Caco-2 (cell line): ENCODE measurements around the gene PLEKHF1. TPM values are rescaled to one million over a fixed set of nuclear protein-coding genes. Genes with fewer than 3 reads are reported as not detected.

Experiments
- BruUV-seq: library from RNA; stranded (reverse); fragments of 400-500 nt; replicated peaks from 2 replicates; lab custom pipeline; 2021; lab: Mats Ljungman, UMichigan
- CTCF ChIA-PET: fragments of 300-600 bp; sonication (Branson Sonifier 250); formaldehyde crosslinking; loops from one replicate; lab custom pipeline; 2022; ENCODE audit warnings: antibody characterized with exemption; lab: Charles Lee
- POLR2A ChIA-PET: fragments of 300-600 bp; sonication (Branson Sonifier 250); formaldehyde crosslinking; loops from one replicate; lab custom pipeline; 2022; ENCODE audit warnings: antibody characterized with exemption; lab: Charles Lee
- DNase-seq, 2 experiments: peaks; one replicate each; pipeline versions ENCODE4 v3.0.0 to v3.0.0-alpha.2; 2020 to 2022
- H3K27me3 ChIP-seq: replicated peaks from 2 replicates; pipeline ENCODE4 v1.6.0; 2011; ENCODE audit warnings: low read length; ENCODE audit not compliant: control insufficient read depth, insufficient read depth
- H3K36me3 ChIP-seq: 2 replicates; pipeline ENCODE4 v1.5.1; 2011; ENCODE audit warnings: low read length; ENCODE audit not compliant: control insufficient read depth, insufficient read depth
- H3K4me1 ChIP-seq: fragments of 250-450 bp; sonication (Bioruptor Pico); 2 replicates; pipeline ENCODE4 v1.5.1; 2020; ENCODE audit warnings: mild to moderate bottlenecking
- H3K4me3 ChIP-seq: 2 replicates; pipeline ENCODE4 v1.5.1; 2011; ENCODE audit warnings: low read depth, mild to moderate bottlenecking, control low read depth, low read length
- H3K9me3 ChIP-seq: fragments of 250-450 bp; sonication (Bioruptor Pico); 2 replicates; pipeline ENCODE4 v1.5.1; 2020; ENCODE audit warnings: mild to moderate bottlenecking, moderate library complexity
- H3K27ac Mint-ChIP-seq: one replicate; pipeline ENCODE4 v1.8.0; 2022; ENCODE audit warnings: mixed read lengths; ENCODE audit not compliant: unreplicated experiment
- H3K27me3 Mint-ChIP-seq: one replicate; pipeline ENCODE4 v1.8.0; 2022; ENCODE audit warnings: mixed read lengths; ENCODE audit not compliant: insufficient read depth, unreplicated experiment
- H3K36me3 Mint-ChIP-seq: one replicate; pipeline ENCODE4 v1.8.0; 2022; ENCODE audit warnings: mild to moderate bottlenecking, mixed read lengths; ENCODE audit not compliant: insufficient read depth, unreplicated experiment
- H3K4me1 Mint-ChIP-seq: one replicate; pipeline ENCODE4 v1.8.0; 2022; ENCODE audit warnings: low read depth, mixed read lengths; ENCODE audit not compliant: unreplicated experiment
- H3K4me3 Mint-ChIP-seq: one replicate; pipeline ENCODE4 v1.8.0; 2022; ENCODE audit warnings: mild to moderate bottlenecking, moderate library complexity, mixed read lengths; ENCODE audit not compliant: unreplicated experiment
- H3K9me3 Mint-ChIP-seq: one replicate; pipeline ENCODE4 v1.8.0; 2022; ENCODE audit warnings: mixed read lengths; ENCODE audit not compliant: unreplicated experiment
- intact Hi-C: fragments of 100-400 bp; cut with micrococcal nuclease; formaldehyde crosslinking; loops from one replicate; pipeline ENCODE4 v1.10.0; 2022; ENCODE audit not compliant: unreplicated experiment
- total RNA-seq: library from RNA; stranded (reverse); gene quantifications from 2 replicates; pipeline ENCODE4 v1.2.3, GENCODE V29; 2022
- TF ChIP-seq, protein P1 (sequence below), 2 experiments: fragments of 200-600 bp in 1 of 2; IDR thresholded peaks; 1 replicate in 1 of 2; 2 replicates in 1 of 2; pipeline versions ENCODE4 v1.5.1 to v1.8.0; 2011 to 2022; ENCODE audit warnings: antibody characterized with exemption in 1 of 2, control low read depth in 1 of 2, inconsistent platforms in 1 of 2, low read depth in 1 of 2, low read length in 1 of 2, mild to moderate bottlenecking in 1 of 2, moderate library complexity in 1 of 2; ENCODE audit not compliant: insufficient read depth in 1 of 2, severe bottlenecking in 1 of 2, unreplicated experiment in 1 of 2

PLEKHF1 gene
- total RNA-seq, 1 experiment from 2014 or later = 5.0 TPM

DNA sequence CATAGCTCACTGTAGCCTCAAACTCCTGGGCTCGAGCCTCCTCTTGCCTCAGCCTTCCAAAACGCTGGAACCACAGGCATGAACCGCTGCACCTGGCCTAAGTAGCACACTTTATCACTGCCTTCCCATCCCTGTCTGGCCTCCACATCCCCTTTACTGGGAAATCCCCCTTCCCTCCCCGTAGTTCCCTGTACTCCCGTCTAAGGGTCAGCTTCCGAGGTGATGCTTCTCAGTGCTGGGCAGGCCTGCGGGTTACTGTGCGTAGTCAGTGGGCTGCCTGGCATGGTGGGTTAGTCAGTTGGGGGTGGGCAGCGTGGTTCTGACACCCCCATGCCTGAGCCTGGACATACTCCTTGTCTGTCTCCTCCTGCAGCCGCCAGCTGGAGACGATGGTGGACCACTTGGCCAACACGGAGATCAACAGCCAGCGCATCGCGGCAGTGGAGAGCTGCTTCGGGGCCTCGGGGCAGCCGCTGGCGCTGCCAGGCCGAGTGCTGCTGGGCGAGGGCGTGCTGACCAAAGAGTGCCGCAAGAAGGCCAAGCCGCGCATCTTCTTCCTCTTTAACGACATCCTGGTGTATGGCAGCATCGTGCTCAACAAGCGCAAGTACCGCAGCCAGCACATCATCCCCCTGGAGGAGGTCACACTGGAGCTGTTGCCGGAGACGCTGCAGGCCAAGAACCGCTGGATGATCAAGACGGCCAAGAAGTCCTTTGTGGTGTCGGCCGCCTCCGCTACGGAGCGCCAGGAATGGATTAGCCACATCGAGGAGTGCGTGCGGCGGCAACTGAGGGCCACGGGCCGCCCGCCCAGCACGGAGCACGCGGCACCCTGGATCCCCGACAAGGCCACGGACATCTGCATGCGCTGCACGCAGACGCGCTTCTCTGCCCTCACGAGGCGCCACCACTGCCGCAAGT is 8.4 kb downstream of the PLEKHF1 start:
- Mint-ChIP-seq H3K9me3 (no peaks in the 10 kb centered on the region), H3K4me1 (no peaks in the 10 kb centered on the region), H3K4me3 (no peak overlapping the region), H3K36me3 (no peaks in the 10 kb centered on the region), H3K27ac (no peak overlapping the region), H3K27me3 (no peaks in the 10 kb centered on the region)
- no peaks in the 10 kb centered on the region for H3K9me3 ChIP-seq
- CTCF ChIA-PET = no interaction called here
- TF ChIP-seq, protein P1, sequence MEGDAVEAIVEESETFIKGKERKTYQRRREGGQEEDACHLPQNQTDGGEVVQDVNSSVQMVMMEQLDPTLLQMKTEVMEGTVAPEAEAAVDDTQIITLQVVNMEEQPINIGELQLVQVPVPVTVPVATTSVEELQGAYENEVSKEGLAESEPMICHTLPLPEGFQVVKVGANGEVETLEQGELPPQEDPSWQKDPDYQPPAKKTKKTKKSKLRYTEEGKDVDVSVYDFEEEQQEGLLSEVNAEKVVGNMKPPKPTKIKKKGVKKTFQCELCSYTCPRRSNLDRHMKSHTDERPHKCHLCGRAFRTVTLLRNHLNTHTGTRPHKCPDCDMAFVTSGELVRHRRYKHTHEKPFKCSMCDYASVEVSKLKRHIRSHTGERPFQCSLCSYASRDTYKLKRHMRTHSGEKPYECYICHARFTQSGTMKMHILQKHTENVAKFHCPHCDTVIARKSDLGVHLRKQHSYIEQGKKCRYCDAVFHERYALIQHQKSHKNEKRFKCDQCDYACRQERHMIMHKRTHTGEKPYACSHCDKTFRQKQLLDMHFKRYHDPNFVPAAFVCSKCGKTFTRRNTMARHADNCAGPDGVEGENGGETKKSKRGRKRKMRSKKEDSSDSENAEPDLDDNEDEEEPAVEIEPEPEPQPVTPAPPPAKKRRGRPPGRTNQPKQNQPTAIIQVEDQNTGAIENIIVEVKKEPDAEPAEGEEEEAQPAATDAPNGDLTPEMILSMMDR (IDR thresholded peaks at IDR 0.05; ENCODE audit: insufficient read depth in 1 of 2, low read depth in 1 of 2, low read length in 1 of 2, severe bottlenecking in 1 of 2, unreplicated experiment in 1 of 2) = no peak
- intact Hi-C loops = no loop called here
- no peak for DNase-seq
- H3K27me3 ChIP-seq = no peaks in the 10 kb centered on the region
- peaks cover 4% of the 10 kb centered on the region; the same call in 1 of the 2 replicates for H3K4me1 ChIP-seq
- BruUV-seq = no TSS peak
- H3K4me3 ChIP-seq = no peak overlapping the region
- no peaks in the 10 kb centered on the region; the same call in none of the 2 replicates for H3K36me3 ChIP-seq
- POLR2A ChIA-PET = no interaction called here

DNA sequence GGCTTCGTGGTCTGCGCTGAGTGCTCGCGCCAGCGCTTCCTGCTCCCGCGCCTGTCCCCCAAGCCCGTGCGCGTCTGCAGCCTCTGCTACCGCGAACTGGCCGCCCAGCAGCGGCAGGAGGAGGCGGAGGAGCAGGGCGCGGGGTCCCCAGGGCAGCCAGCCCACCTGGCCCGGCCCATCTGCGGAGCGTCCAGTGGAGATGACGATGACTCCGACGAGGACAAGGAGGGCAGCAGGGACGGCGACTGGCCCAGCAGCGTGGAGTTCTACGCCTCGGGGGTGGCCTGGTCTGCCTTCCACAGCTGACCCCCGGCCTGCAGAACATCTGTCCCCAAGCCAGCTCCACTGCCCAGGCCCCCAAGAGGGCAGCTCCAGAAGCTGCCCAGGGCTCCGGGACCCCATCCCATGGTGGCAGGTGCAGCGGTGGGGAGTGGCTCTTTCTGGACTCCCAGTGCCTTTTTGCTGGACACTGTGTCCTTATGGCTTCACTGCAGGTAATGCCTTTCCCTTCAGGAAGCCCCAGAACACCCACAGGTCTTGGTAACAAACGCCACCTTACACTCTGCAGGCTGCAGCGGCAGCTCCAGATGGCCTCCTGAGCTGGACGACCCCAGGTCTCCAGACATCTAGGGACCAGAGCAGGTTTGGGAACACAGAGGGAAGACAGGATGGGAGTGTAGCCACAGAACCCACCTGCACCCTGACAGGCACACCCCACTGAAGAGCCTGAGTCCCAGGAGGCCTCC is 9.3 kb downstream of the PLEKHF1 start:
- no peaks in the 10 kb centered on the region; the same call in none of the 2 replicates for H3K36me3 ChIP-seq
- intact Hi-C loops = no loop called here
- POLR2A ChIA-PET = no interaction called here
- Mint-ChIP-seq H3K27ac (no peak overlapping the region), H3K9me3 (no peaks in the 10 kb centered on the region), H3K36me3 (no peaks in the 10 kb centered on the region), H3K4me1 (no peaks in the 10 kb centered on the region), H3K27me3 (no peaks in the 10 kb centered on the region), H3K4me3 (no peak overlapping the region)
- CTCF ChIA-PET = no interaction called here
- peaks cover 4% of the 10 kb centered on the region; the same call in 1 of the 2 replicates for H3K4me1 ChIP-seq
- H3K9me3 ChIP-seq = no peaks in the 10 kb centered on the region
- H3K27me3 ChIP-seq = no peaks in the 10 kb centered on the region
- no peak for DNase-seq
- TF ChIP-seq, protein P1 (IDR thresholded peaks at IDR 0.05; ENCODE audit: insufficient read depth in 1 of 2, low read depth in 1 of 2, low read length in 1 of 2, severe bottlenecking in 1 of 2, unreplicated experiment in 1 of 2) = no peak
- no TSS peak for BruUV-seq
- H3K4me3 ChIP-seq = no peak overlapping the region

DNA sequence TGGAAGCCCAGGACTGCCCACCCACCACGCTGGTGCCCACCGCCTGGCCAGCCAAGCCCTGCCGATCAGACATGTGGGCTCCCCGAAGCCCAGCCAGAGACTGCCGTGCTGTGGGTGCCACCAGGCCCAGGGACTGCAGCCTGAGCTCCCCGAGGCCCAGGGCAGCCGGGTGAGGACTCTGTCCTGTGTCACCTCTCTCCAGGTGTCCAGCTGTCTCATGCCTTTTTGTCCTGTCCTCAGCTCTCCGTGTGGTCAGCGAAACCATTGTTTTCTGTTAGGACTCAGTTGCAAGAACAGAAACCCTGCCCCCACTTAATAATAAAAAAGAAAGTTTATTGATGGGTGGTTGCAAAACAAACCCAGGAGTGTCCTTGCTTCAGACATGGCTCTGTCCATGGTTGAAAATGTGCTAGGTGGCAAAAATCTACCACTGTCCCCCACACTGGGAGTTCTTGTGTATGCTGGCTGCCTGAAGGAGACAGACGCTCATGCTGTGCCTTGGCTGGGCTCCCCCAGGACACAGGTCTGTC is 9.9 kb downstream of the PLEKHF1 start:
- POLR2A ChIA-PET = no interaction called here
- Mint-ChIP-seq H3K4me1 (no peaks in the 10 kb centered on the region), H3K27me3 (no peaks in the 10 kb centered on the region), H3K36me3 (no peaks in the 10 kb centered on the region), H3K9me3 (no peaks in the 10 kb centered on the region), H3K27ac (no peak overlapping the region), H3K4me3 (no peak overlapping the region)
- CTCF ChIA-PET = no interaction called here
- H3K4me1 ChIP-seq = peaks cover 4% of the 10 kb centered on the region; the same call in 1 of the 2 replicates
- DNase-seq = no peak
- intact Hi-C loops = no loop called here
- TF ChIP-seq, protein P1 (IDR thresholded peaks at IDR 0.05; ENCODE audit: insufficient read depth in 1 of 2, low read depth in 1 of 2, low read length in 1 of 2, severe bottlenecking in 1 of 2, unreplicated experiment in 1 of 2) = no peak
- H3K9me3 ChIP-seq = no peaks in the 10 kb centered on the region
- H3K4me3 ChIP-seq = no peak overlapping the region
- H3K36me3 ChIP-seq = no peaks in the 10 kb centered on the region; the same call in none of the 2 replicates
- no TSS peak for BruUV-seq
- H3K27me3 ChIP-seq = no peaks in the 10 kb centered on the region
